ENCODE data around the gene PCID2.

GRCh38 chr13:113186061-113186900, 22.2 kb downstream of the PCID2 start:
- no peak for TF ChIP-seq EZH2 (optimal IDR thresholded peaks at IDR 0.05; ENCODE audit: low read depth, low read length)
- no peak for TF ChIP-seq CTCF (IDR thresholded peaks at IDR 0.05; ENCODE audit: low read length)

Measured in MM.1S (cell line).